Memory B cell (primary cell): ENCODE measurements around the gene KIRREL3.
"Not testable (repeated sequence)": the region's sequence is repeated elsewhere in the genome, so short reads cannot be mapped to it uniquely, and the experiment has no call there.

Source experiments
- ATAC-seq: fragments of 150-1000 bp; cut with Tn5 transposase; 2 replicates; pipeline ENCODE4 v1.10.0; 2021; ENCODE audit warnings: low read depth, mild to moderate bottlenecking, moderate library complexity
- DNase-seq, 2 donors: peaks; one replicate each; pipeline ENCODE4 v3.0.0; 2022; ENCODE audit warnings: low spot score in 2 of 2
- H3K27ac Mint-ChIP-seq: one replicate; pipeline ENCODE4 v1.8.0; 2022; ENCODE audit warnings: mild to moderate bottlenecking, moderate library complexity, mixed read lengths
- H3K27me3 Mint-ChIP-seq: one replicate; pipeline ENCODE4 v1.8.0; 2022; ENCODE audit warnings: mixed read lengths
- H3K36me3 Mint-ChIP-seq: one replicate; pipeline ENCODE4 v1.8.0; 2022; ENCODE audit warnings: mild to moderate bottlenecking, mixed read lengths
- H3K4me1 Mint-ChIP-seq: one replicate; pipeline ENCODE4 v1.8.0; 2022; ENCODE audit warnings: mixed read lengths
- H3K4me3 Mint-ChIP-seq: one replicate; pipeline ENCODE4 v1.8.0; 2022; ENCODE audit warnings: mild to moderate bottlenecking, moderate library complexity, mixed read lengths
- H3K9me3 Mint-ChIP-seq: one replicate; pipeline ENCODE4 v1.8.0; 2022; ENCODE audit warnings: mixed read lengths

The KIRREL3 gene

GRCh38 chr11:126390272-126390867 is 610.2 kb downstream of the KIRREL3 start:
- H3K4me1 Mint-ChIP-seq: peaks cover 10% of the 10 kb centered on the region
- H3K9me3 Mint-ChIP-seq: no peaks in the 10 kb centered on the region
- no peak overlapping the region for H3K4me3 Mint-ChIP-seq
- H3K27me3 Mint-ChIP-seq: peaks cover 7% of the 10 kb centered on the region
- no peaks in the 10 kb centered on the region for H3K36me3 Mint-ChIP-seq
- no peak for DNase-seq
- ATAC-seq: no peak
- no peak overlapping the region for H3K27ac Mint-ChIP-seq

GRCh38 chr11:126387857-126388256 is 612.7 kb downstream of the KIRREL3 start:
- H3K27ac Mint-ChIP-seq: no peak overlapping the region
- ATAC-seq: no peak
- H3K27me3 Mint-ChIP-seq: peaks cover 1% of the 10 kb centered on the region

GRCh38 chr11:126386729-126387071 is 613.9 kb downstream of the KIRREL3 start:
- H3K27me3 Mint-ChIP-seq, ATAC-seq, H3K4me1 Mint-ChIP-seq, H3K9me3 Mint-ChIP-seq, DNase-seq, H3K27ac Mint-ChIP-seq, H3K4me3 Mint-ChIP-seq, H3K36me3 Mint-ChIP-seq: not testable (repeated sequence)

More at GRCh38 chr11:126387857-126388256, 612.7 kb downstream of the KIRREL3 start:
- H3K4me1 Mint-ChIP-seq: peaks cover 7% of the 10 kb centered on the region
- H3K36me3 Mint-ChIP-seq: no peaks in the 10 kb centered on the region
- no peak for DNase-seq
- H3K9me3 Mint-ChIP-seq: no peaks in the 10 kb centered on the region
- H3K4me3 Mint-ChIP-seq: no peak overlapping the region

GRCh38 chr11:126385991-126386728 is 614.4 kb downstream of the KIRREL3 start:
- no peaks in the 10 kb centered on the region for H3K27me3 Mint-ChIP-seq
- no peak overlapping the region for H3K4me3 Mint-ChIP-seq
- no peaks in the 10 kb centered on the region for H3K36me3 Mint-ChIP-seq
- ATAC-seq (no peak), DNase-seq (no peak)
- no peak overlapping the region for H3K27ac Mint-ChIP-seq
- no peaks in the 10 kb centered on the region for H3K4me1 Mint-ChIP-seq
- H3K9me3 Mint-ChIP-seq: no peaks in the 10 kb centered on the region

GRCh38 chr11:126384449-126385070 is 616.0 kb downstream of the KIRREL3 start:
- no peaks in the 10 kb centered on the region for H3K27me3 Mint-ChIP-seq
- DNase-seq (no peak), ATAC-seq (no peak)
- H3K4me3 Mint-ChIP-seq: no peak overlapping the region
- no peaks in the 10 kb centered on the region for H3K36me3 Mint-ChIP-seq
- no peak overlapping the region for H3K27ac Mint-ChIP-seq
- H3K4me1 Mint-ChIP-seq: no peaks in the 10 kb centered on the region
- no peaks in the 10 kb centered on the region for H3K9me3 Mint-ChIP-seq

- no peak for ATAC-seq
- no peaks in the 10 kb centered on the region for H3K27me3 Mint-ChIP-seq
These were observed 616.9 kb downstream of the KIRREL3 start for GRCh38 chr11:126383339-126384335.

GRCh38 chr11:126382641-126383040 is 617.9 kb downstream of the KIRREL3 start:
- not testable (repeated sequence) for DNase-seq, H3K9me3 Mint-ChIP-seq, H3K27me3 Mint-ChIP-seq, ATAC-seq, H3K36me3 Mint-ChIP-seq, H3K27ac Mint-ChIP-seq, H3K4me1 Mint-ChIP-seq, H3K4me3 Mint-ChIP-seq

More at GRCh38 chr11:126383339-126384335, 616.9 kb downstream of the KIRREL3 start:
- Mint-ChIP-seq H3K27ac (no peak overlapping the region), H3K9me3 (no peaks in the 10 kb centered on the region), H3K4me1 (no peaks in the 10 kb centered on the region), H3K4me3 (no peak overlapping the region), H3K36me3 (no peaks in the 10 kb centered on the region)
- no peak for DNase-seq

GRCh38 chr11:126381960-126382359 is 618.6 kb downstream of the KIRREL3 start:
- not testable (repeated sequence) for H3K9me3 Mint-ChIP-seq, H3K27ac Mint-ChIP-seq, DNase-seq, H3K4me3 Mint-ChIP-seq, H3K4me1 Mint-ChIP-seq, ATAC-seq, H3K27me3 Mint-ChIP-seq, H3K36me3 Mint-ChIP-seq

GRCh38 chr11:126380909-126381308 is 619.7 kb downstream of the KIRREL3 start:
- Mint-ChIP-seq H3K27me3 (no peaks in the 10 kb centered on the region), H3K36me3 (no peaks in the 10 kb centered on the region), H3K4me3 (no peak overlapping the region), H3K27ac (no peak overlapping the region), H3K9me3 (no peaks in the 10 kb centered on the region), H3K4me1 (no peaks in the 10 kb centered on the region)
- ATAC-seq (no peak), DNase-seq (no peak)

GRCh38 chr11:126378763-126379162 is 621.8 kb downstream of the KIRREL3 start:
- Mint-ChIP-seq H3K27me3 (no peaks in the 10 kb centered on the region), H3K27ac (no peak overlapping the region), H3K4me3 (no peak overlapping the region), H3K9me3 (no peaks in the 10 kb centered on the region), H3K36me3 (no peaks in the 10 kb centered on the region), H3K4me1 (no peaks in the 10 kb centered on the region)
- ATAC-seq: no peak
- no peak for DNase-seq

GRCh38 chr11:126375726-126376125 is 624.8 kb downstream of the KIRREL3 start:
- Mint-ChIP-seq H3K4me3 (no peak overlapping the region), H3K9me3 (no peaks in the 10 kb centered on the region), H3K36me3 (no peaks in the 10 kb centered on the region), H3K27ac (no peak overlapping the region), H3K4me1 (no peaks in the 10 kb centered on the region), H3K27me3 (no peaks in the 10 kb centered on the region)
- no peak for DNase-seq
- ATAC-seq: no peak

- not testable (repeated sequence) for H3K36me3 Mint-ChIP-seq, DNase-seq, ATAC-seq, H3K9me3 Mint-ChIP-seq, H3K4me3 Mint-ChIP-seq, H3K27ac Mint-ChIP-seq, H3K27me3 Mint-ChIP-seq, H3K4me1 Mint-ChIP-seq
These were observed 625.8 kb downstream of the KIRREL3 start for GRCh38 chr11:126374562-126375300.

GRCh38 chr11:126373389-126374066 is 627.0 kb downstream of the KIRREL3 start:
- not testable (repeated sequence) for H3K4me1 Mint-ChIP-seq, ATAC-seq, H3K4me3 Mint-ChIP-seq, H3K27ac Mint-ChIP-seq, H3K36me3 Mint-ChIP-seq, H3K9me3 Mint-ChIP-seq, DNase-seq, H3K27me3 Mint-ChIP-seq
